GM12875 (cell line): ENCODE data around the gene SIPA1L2.

Source experiments
- H3K4me3 ChIP-seq: one replicate; pipeline ENCODE4 v1.5.1; 2011; ENCODE audit warnings: low read depth, low read length, control low read depth
- CTCF ChIP-seq: IDR thresholded peaks from 2 replicates; pipeline ENCODE4 v1.5.1; 2011; ENCODE audit warnings: low read depth, mild to moderate bottlenecking, control low read depth, inconsistent platforms, low read length, moderate library complexity, borderline replicate concordance; ENCODE audit not compliant: insufficient read depth

Gene SIPA1L2

DNA sequence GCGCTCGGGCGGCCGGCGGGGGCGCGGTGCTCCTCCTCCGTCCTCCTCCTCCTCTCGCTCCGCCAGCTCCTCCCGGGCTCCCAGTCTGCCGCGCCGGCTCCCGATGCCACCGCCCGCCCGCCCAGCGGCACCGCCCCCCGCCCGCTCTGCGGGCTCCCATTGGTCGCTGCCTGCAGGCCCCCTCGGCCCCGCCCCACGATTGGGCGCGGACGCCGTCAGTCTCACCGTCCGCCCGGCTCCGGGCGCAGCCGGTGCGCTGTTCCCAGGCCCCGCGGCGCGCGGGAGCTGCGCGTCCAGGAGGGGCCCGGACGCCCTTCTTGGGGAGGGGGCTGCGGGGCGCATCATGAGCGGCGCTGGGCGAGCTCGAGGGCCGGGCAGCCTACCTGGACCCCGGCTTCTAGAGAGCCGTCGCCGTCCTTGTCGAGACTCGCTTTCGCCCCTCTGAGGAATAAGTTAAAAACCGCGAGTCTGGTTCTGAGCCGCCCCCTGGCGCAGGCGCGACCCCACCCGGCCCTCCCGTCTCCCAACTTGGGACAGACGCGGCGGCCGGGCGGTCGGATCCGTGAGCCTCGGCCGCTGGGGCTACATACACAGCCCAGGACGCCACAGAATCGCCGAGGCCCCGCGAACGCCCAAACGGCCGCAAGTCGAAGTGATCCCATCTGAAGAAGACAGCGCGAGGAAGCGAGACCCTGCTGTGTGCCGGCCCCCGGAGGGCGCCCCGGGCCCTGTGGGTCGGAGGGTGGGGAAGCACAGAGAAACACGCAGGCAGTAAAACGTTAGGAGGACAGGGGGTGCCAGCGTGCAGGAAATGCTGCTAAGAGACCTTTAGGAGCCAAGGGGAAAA is at the start of gene SIPA1L2:
Gene SIPA1L2 (minus strand): TSS at position 87 of the 847 bp plus-strand sequence. CDS start 114,794 bp downstream, outside the sequence.
- H3K4me3 ChIP-seq, result peak within 1 kb of the TSS; percentile 58
- TF ChIP-seq CTCF, result peak; percentile 44; the same call in 1 of the 2 replicates

DNA sequence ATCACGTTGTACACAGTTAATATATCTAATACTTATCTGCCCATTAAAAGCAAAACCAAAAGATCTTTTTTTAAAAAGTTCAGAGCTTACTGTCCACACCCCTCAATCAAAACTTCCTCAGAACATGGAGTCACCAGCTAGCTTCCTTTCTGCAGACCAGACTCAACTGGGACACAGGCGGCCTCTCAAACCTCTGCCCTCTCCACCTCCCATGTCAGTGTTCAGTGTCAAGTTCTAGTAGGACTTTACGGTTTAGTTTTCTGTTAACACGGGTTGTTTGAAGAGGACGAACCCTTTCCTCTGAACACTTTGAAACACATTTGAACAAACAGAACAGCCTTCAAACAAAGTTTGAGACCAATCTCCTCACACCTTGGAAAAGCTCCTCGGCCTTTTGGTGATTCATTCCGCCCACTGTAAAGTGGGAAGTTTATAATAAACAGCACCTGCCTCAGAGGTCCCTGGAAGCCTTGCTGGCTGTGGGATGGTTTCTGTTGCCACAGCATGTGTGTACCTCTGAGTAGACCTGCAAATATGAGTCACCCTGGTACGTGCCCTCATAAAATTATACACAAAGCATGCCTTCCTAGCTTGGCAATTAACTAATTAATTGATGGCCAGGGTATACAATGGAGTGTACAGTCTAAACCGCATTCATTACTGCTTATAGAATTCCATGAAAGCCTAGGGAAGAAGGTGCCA is 48.4 kb upstream of the SIPA1L2 start:
- no peak for TF ChIP-seq CTCF
- no peak overlapping the region for H3K4me3 ChIP-seq

DNA sequence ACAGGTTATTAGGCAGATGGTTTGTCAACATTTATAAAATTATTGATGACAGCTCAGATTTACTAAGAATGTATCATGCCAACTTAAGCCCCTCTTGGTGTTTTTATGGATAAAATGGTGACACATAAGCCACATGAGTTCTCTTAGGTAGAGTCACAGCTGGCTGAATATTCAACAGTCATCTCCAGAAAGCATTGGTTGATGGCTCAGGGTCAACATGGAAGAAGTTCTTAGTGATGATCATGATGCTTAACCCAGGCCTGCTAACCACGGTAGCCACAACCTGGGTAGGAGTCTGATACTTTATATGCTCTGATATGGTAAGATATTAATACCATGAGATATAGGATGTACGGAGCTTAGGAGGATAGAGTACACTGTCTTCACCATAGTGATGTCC is 46.4 kb upstream of the SIPA1L2 start:
- TF ChIP-seq CTCF, result no peak
- no peak overlapping the region for H3K4me3 ChIP-seq

GRCh38 chr1:232675898-232676297 is 46.0 kb upstream of the SIPA1L2 start:
- TF ChIP-seq CTCF, result no peak
- no peak overlapping the region for H3K4me3 ChIP-seq

GRCh38 chr1:232675260-232675659 is 45.3 kb upstream of the SIPA1L2 start:
- H3K4me3 ChIP-seq, result no peak overlapping the region
- TF ChIP-seq CTCF, result no peak

DNA sequence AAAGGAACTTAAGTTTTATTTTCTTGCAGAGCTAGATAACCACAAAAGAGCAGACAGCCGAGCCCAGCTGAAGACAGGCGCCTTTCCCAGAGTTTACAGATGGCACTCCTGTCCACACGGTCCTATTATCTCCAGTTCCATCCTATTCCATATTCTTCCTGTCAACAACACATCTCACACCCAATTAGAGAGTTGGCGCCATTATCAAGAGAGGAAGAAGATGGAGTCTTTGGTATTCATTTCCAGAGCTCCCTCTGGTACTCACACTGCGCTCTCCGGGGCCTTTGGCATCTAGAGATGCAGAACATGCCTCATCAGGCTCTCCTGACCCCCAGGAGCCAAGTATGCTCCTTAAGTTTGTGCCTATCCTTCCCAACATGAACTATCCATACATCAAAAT is 43.3 kb upstream of the SIPA1L2 start:
- TF ChIP-seq CTCF, result no peak
- no peak overlapping the region for H3K4me3 ChIP-seq
